ENCODE data around the gene PHB1. TPM values are rescaled to one million over a fixed set of nuclear protein-coding genes. Genes with fewer than 3 reads are reported as not detected.

Gene PHB1
- total RNA-seq, 1 experiment from 2014 or later = 325 TPM

DNA sequence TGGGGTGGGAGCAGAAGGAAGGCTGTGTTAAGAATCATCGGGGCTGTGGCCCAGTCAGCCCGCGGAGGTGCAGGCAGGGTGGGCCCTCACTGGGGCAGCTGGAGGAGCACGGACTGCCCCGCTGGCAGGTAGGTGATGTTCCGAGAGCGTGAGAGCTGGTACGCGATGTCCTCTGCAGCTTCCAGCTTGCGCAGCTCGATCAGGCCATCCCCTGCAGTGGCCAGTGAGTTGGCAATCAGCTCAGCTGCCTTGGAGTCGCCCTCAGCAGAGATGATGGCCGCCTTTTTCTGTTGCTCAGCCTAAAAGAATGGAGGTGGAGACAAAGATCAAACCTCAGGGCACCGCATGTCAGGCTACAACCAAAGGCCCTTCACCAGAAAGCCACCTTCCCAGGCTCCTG is 9.8 kb downstream of the PHB1 start:
- H2AFZ ChIP-seq (ENCODE audit: low read length) = no peak overlapping the region
- H2BK20ac ChIP-seq (ENCODE audit: low read depth, low read length, poor library complexity, severe bottlenecking) = no peak overlapping the region
- H3K4ac ChIP-seq (ENCODE audit: low read depth, low read length) = no peak overlapping the region
- no peaks in the 10 kb centered on the region for H3K23me2 ChIP-seq (ENCODE audit: insufficient read length, low read depth, low read length, poor library complexity, severe bottlenecking)
- TF ChIP-seq, protein P1, sequence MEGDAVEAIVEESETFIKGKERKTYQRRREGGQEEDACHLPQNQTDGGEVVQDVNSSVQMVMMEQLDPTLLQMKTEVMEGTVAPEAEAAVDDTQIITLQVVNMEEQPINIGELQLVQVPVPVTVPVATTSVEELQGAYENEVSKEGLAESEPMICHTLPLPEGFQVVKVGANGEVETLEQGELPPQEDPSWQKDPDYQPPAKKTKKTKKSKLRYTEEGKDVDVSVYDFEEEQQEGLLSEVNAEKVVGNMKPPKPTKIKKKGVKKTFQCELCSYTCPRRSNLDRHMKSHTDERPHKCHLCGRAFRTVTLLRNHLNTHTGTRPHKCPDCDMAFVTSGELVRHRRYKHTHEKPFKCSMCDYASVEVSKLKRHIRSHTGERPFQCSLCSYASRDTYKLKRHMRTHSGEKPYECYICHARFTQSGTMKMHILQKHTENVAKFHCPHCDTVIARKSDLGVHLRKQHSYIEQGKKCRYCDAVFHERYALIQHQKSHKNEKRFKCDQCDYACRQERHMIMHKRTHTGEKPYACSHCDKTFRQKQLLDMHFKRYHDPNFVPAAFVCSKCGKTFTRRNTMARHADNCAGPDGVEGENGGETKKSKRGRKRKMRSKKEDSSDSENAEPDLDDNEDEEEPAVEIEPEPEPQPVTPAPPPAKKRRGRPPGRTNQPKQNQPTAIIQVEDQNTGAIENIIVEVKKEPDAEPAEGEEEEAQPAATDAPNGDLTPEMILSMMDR (conservative IDR thresholded peaks at IDR 0.05) = no peak
- H2AK5ac ChIP-seq (ENCODE audit: insufficient read length, low read length) = no peak overlapping the region
- no peak overlapping the region for H3K18ac ChIP-seq (ENCODE audit: insufficient read length, low read depth, low read length)
- no peak overlapping the region for H3K14ac ChIP-seq (ENCODE audit: insufficient read depth, low read length)
- H3K36me3 Mint-ChIP-seq (ENCODE audit: insufficient read depth in 1 of 3, low read depth in 3 of 3) = peaks cover 50 to 75% (median 59%) of the 10 kb centered on the region in 3 experiments
- no peak overlapping the region for H3K9ac ChIP-seq (ENCODE audit: extremely low read depth, insufficient read length, low read length)
- H3K9me3 ChIP-seq (ENCODE audit: control insufficient read depth, low read depth, low read length) = no peaks in the 10 kb centered on the region
- no peak overlapping the region for H3K27ac ChIP-seq (ENCODE audit: insufficient read length, low read depth, low read length)
- H3K4me2 ChIP-seq (ENCODE audit: insufficient read depth, insufficient read length, low read length) = no peak overlapping the region
- no peak overlapping the region for H2BK120ac ChIP-seq (ENCODE audit: low read depth, low read length, poor library complexity, severe bottlenecking)
- H2BK5ac ChIP-seq (ENCODE audit: insufficient read length, low read length) = no peak overlapping the region
- no peak overlapping the region for H3T11ph ChIP-seq (ENCODE audit: low read length)
- no peak overlapping the region; a peak in 1 of 7 replicates for H3K27ac Mint-ChIP-seq
- no peak overlapping the region for H4K8ac ChIP-seq (replicated peaks; ENCODE audit: insufficient read length, low read depth, low read length)
- no peaks in the 10 kb centered on the region for H3K27me3 Mint-ChIP-seq (ENCODE audit: low read depth)
- no peaks in the 10 kb centered on the region for H3K79me2 ChIP-seq (ENCODE audit: insufficient read depth, low read length)
- no CpG with 5 or more reads among the region's 14 CpGs for WGBS (ENCODE audit: extremely low coverage, insufficient read length, low lambda C conversion rate)
- peaks cover 2% of the 10 kb centered on the region for H4K20me1 ChIP-seq (ENCODE audit: control insufficient read depth, insufficient read depth, insufficient read length)
- H4K5ac ChIP-seq (ENCODE audit: insufficient read length, low read depth, low read length) = no peak overlapping the region
- H2BK12ac ChIP-seq (ENCODE audit: insufficient read length, low read depth, low read length) = no peak overlapping the region
- no peak overlapping the region for H4K91ac ChIP-seq (ENCODE audit: insufficient read length, low read depth, low read length)
- H3K9me3 Mint-ChIP-seq = no peaks in the 10 kb centered on the region
- H3K27me3 ChIP-seq (ENCODE audit: insufficient read depth, low read length) = no peaks in the 10 kb centered on the region
- H2BK15ac ChIP-seq (ENCODE audit: low read depth, low read length) = no peak overlapping the region
- peaks cover 7 to 18% of the 10 kb centered on the region in 2 experiments for H3K4me1 Mint-ChIP-seq
- H3K4me3 Mint-ChIP-seq = no peak overlapping the region
- H3K23ac ChIP-seq (ENCODE audit: insufficient read length, low read depth, low read length) = no peak overlapping the region
- H3K56ac ChIP-seq (ENCODE audit: insufficient read length, low read depth, low read length) = no peak overlapping the region
- no peaks in the 10 kb centered on the region for H3K4me1 ChIP-seq (ENCODE audit: insufficient read depth, low read length)
- DNase-seq = no peak
- no peaks in the 10 kb centered on the region for H3K79me1 ChIP-seq (ENCODE audit: insufficient read depth, low read depth, low read length, poor library complexity, severe bottlenecking)

Measured in H9 (cell line).